ENCODE measurements around the gene ZNF101. TPM values are rescaled to one million over a fixed set of nuclear protein-coding genes. Genes with fewer than 3 reads are reported as not detected.

ZNF101 gene
- total and polyA plus RNA-seq, 9 of the 15 experiments (the other 6 are each of a cell fraction or from before 2014, with no cell fraction given) = 9.6 to 20.3 (median 12.4) TPM

DNA sequence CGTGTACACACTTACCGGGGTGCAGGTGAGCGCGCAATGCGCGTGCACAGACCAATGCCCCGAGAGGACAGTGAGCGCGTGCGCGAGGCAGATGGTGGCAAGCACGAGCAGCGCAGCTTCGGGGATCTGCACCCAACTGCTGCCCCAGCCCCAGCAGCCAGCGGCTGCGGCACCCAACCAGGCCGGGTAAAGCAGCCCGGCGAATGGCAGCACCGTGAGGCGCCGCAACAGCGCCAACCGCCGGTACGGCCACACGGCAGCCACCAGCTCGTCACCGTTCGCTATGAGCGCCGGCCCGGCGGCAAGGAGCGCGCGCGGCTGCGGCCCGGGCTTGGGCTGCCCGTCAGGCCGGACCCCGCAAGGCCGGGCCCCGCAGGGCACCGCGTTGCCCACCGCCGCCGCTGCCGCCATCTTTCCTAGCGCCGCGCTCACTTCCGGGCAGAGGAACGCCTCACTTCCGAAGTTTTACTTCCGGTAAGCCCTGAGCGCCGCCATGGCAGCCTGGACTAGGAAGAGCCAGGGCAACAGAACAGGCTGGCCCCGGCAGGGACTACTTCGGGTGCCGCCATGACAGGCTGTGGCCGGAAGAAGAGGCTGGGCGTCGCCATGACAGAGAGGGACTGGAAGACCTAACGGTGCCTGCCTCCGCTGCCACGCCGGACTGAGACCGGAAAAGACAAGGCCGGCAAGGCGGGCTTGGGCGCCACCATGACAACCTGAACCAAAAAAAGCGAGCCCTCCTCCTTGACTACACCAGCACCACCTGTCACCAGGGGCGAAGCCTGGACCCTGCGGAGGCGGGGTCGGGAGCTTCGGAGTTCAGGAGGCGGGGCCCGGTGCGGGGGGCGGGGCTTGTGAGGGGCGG, 5.2 kb upstream of the ZNF101 start, which contains the start of gene ATP13A1 (continued):
- TF ChIP-seq, protein P1, sequence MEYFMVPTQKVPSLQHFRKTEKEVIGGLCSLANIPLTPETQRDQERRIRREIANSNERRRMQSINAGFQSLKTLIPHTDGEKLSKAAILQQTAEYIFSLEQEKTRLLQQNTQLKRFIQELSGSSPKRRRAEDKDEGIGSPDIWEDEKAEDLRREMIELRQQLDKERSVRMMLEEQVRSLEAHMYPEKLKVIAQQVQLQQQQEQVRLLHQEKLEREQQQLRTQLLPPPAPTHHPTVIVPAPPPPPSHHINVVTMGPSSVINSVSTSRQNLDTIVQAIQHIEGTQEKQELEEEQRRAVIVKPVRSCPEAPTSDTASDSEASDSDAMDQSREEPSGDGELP (CRISPR knock-in tag; IDR thresholded peaks at IDR 0.05; ENCODE audit: borderline replicate concordance) = peak; percentile 45; the same call in 1 of the 2 replicates
- TF ChIP-seq, protein P2, sequence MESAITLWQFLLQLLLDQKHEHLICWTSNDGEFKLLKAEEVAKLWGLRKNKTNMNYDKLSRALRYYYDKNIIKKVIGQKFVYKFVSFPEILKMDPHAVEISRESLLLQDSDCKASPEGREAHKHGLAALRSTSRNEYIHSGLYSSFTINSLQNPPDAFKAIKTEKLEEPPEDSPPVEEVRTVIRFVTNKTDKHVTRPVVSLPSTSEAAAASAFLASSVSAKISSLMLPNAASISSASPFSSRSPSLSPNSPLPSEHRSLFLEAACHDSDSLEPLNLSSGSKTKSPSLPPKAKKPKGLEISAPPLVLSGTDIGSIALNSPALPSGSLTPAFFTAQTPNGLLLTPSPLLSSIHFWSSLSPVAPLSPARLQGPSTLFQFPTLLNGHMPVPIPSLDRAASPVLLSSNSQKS (CRISPR knock-in tag; IDR thresholded peaks at IDR 0.05) = no peak
- TF ChIP-seq, protein P3, sequence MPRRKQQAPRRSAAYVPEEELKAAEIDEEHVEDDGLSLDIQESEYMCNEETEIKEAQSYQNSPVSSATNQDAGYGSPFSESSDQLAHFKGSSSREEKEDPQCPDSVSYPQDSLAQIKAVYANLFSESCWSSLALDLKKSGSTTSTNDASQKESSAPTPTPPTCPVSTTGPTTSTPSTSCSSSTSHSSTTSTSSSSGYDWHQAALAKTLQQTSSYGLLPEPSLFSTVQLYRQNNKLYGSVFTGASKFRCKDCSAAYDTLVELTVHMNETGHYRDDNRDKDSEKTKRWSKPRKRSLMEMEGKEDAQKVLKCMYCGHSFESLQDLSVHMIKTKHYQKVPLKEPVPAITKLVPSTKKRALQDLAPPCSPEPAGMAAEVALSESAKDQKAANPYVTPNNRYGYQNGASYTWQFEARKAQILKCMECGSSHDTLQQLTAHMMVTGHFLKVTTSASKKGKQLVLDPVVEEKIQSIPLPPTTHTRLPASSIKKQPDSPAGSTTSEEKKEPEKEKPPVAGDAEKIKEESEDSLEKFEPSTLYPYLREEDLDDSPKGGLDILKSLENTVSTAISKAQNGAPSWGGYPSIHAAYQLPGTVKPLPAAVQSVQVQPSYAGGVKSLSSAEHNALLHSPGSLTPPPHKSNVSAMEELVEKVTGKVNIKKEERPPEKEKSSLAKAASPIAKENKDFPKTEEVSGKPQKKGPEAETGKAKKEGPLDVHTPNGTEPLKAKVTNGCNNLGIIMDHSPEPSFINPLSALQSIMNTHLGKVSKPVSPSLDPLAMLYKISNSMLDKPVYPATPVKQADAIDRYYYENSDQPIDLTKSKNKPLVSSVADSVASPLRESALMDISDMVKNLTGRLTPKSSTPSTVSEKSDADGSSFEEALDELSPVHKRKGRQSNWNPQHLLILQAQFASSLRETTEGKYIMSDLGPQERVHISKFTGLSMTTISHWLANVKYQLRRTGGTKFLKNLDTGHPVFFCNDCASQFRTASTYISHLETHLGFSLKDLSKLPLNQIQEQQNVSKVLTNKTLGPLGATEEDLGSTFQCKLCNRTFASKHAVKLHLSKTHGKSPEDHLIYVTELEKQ (CRISPR knock-in tag; IDR thresholded peaks at IDR 0.05) = no peak
- TF ChIP-seq DPF2 (IDR thresholded peaks at IDR 0.05) (no peak), BRF1 (IDR thresholded peaks at IDR 0.05; ENCODE audit: borderline replicate concordance, extremely low read depth, insufficient read length) (no peak), CBFB (CRISPR knock-in tag; IDR thresholded peaks at IDR 0.05) (no peak), MBD2 (IDR thresholded peaks at IDR 0.05; ENCODE audit: borderline replicate concordance, low read depth) (peak; percentile 66), MTA3 (IDR thresholded peaks at IDR 0.05; ENCODE audit: borderline replicate concordance) (peak; percentile 60; the same call in 1 of the 2 replicates), HDAC8 (tag; IDR thresholded peaks at IDR 0.05) (peak; percentile 78), GTF2E2 (tag; IDR thresholded peaks at IDR 0.05) (peak; percentile 58; the same call in 1 of the 2 replicates), NUFIP1 (IDR thresholded peaks at IDR 0.05; ENCODE audit: partially characterized antibody) (no peak), ATF7 (IDR thresholded peaks at IDR 0.05) (peak; percentile 60)
- TF ChIP-seq, protein P4, sequence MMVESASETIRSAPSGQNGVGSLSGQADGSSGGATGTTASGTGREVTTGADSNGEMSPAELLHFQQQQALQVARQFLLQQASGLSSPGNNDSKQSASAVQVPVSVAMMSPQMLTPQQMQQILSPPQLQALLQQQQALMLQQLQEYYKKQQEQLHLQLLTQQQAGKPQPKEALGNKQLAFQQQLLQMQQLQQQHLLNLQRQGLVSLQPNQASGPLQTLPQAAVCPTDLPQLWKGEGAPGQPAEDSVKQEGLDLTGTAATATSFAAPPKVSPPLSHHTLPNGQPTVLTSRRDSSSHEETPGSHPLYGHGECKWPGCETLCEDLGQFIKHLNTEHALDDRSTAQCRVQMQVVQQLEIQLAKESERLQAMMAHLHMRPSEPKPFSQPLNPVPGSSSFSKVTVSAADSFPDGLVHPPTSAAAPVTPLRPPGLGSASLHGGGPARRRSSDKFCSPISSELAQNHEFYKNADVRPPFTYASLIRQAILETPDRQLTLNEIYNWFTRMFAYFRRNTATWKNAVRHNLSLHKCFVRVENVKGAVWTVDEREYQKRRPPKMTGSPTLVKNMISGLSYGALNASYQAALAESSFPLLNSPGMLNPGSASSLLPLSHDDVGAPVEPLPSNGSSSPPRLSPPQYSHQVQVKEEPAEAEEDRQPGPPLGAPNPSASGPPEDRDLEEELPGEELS (CRISPR knock-in tag; IDR thresholded peaks at IDR 0.05; ENCODE audit: borderline replicate concordance) = peak; percentile 68; the same call in 1 of the 2 replicates
- TF ChIP-seq, protein P5, sequence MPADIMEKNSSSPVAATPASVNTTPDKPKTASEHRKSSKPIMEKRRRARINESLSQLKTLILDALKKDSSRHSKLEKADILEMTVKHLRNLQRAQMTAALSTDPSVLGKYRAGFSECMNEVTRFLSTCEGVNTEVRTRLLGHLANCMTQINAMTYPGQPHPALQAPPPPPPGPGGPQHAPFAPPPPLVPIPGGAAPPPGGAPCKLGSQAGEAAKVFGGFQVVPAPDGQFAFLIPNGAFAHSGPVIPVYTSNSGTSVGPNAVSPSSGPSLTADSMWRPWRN (IDR thresholded peaks at IDR 0.05; ENCODE audit: low read depth) = no peak
